Aorta (tissue), 5 donors: Measurements from ENCODE around the gene PDCD4. TPM values are rescaled to one million over a fixed set of nuclear protein-coding genes. Genes with fewer than 3 reads are reported as not detected.

Source experiments
- ATAC-seq: fragments of 200-7000 bp; cut with Tn5 transposase; one replicate; pipeline ENCODE4 v1.9.1; 2022; ENCODE audit warnings: moderate library complexity; ENCODE audit not compliant: low FRiP score
- DNase-seq, 2 donors: peaks; one replicate each; pipeline ENCODE4 v3.0.0-alpha.2; 2020
- H3K27ac ChIP-seq, 2 donors: one replicate each; pipeline ENCODE4 v1.5.1; 2013; ENCODE audit warnings: low read length in 2 of 2, mild to moderate bottlenecking in 2 of 2, moderate library complexity in 2 of 2, control low read depth in 1 of 2, inconsistent platforms in 1 of 2, low read depth in 1 of 2
- H3K27me3 ChIP-seq, 2 donors: one replicate each; pipeline ENCODE4 v1.6.1; 2013; ENCODE audit warnings: control low read depth in 1 of 2, low read length in 1 of 2, mild to moderate bottlenecking in 1 of 2, moderate library complexity in 1 of 2; ENCODE audit not compliant: insufficient read depth in 2 of 2, control insufficient read depth in 1 of 2
- H3K36me3 ChIP-seq, 2 donors: one replicate each; pipeline ENCODE4 v1.6.1; 2013; ENCODE audit warnings: control low read depth in 1 of 2, low read length in 1 of 2, mild to moderate bottlenecking in 1 of 2; ENCODE audit not compliant: insufficient read depth in 2 of 2, control insufficient read depth in 1 of 2
- H3K4me1 ChIP-seq, 2 donors: one replicate each; pipeline ENCODE4 v1.6.1; 2013; ENCODE audit warnings: low read length in 2 of 2, control low read depth in 1 of 2, mild to moderate bottlenecking in 1 of 2, moderate library complexity in 1 of 2; ENCODE audit not compliant: insufficient read depth in 2 of 2, control insufficient read depth in 1 of 2
- H3K4me3 ChIP-seq, 2 donors: one replicate each; pipeline ENCODE4 v1.5.1; 2013; ENCODE audit warnings: low read length in 2 of 2, control low read depth in 1 of 2, mild to moderate bottlenecking in 1 of 2
- H3K9me3 ChIP-seq: one replicate; pipeline ENCODE4 v1.6.1; 2013; ENCODE audit warnings: mild to moderate bottlenecking, low read length; ENCODE audit not compliant: control insufficient read depth
- WGBS, 2 donors: extraction: QIAGEN DNeasy Blood & Tissue Kit; methylation state at CpG; one replicate each; pipeline ENCODE4 v1.1.7; 2013; 5-methylcytosine and 5-hydroxymethylcytosine counted together
- intact Hi-C, 2 donors: fragments of 100-400 bp; cut with DNase I; formaldehyde crosslinking; loops; one replicate each; pipeline versions ENCODE4 v1.14.2 to v1.15.0; 2022
- polyA plus RNA-seq, 2 donors: library from polyadenylated mRNA; stranded (reverse); fragments of 200-250 nt; gene quantifications; one replicate each; pipeline ENCODE4 v1.2.3, GENCODE V29; 2013
- total RNA-seq, 2 donors: library from RNA; stranded (reverse); fragmentation: NEBNext Ultra II Directional; extraction: Animal tissue kit (Norgen Biotek cat#: 25700); gene quantifications; one replicate each; pipeline ENCODE4 v1.2.1, GENCODE V29; 2021
- donor health status: healthy with polysubstance abuse.
- donor health status: Bipolar disorder and iron deficiency.
- donor health status: DM: no; HTN: no; CAD: no.
- donor health status: DM: no; HTN: no; CAD: no.
- donor health status: DM: yes; HTN: yes; CAD: no.

The PDCD4 gene
- total and polyA plus RNA-seq, 4 donors, result 46.6 to 124 (median 78.6) TPM

DNA sequence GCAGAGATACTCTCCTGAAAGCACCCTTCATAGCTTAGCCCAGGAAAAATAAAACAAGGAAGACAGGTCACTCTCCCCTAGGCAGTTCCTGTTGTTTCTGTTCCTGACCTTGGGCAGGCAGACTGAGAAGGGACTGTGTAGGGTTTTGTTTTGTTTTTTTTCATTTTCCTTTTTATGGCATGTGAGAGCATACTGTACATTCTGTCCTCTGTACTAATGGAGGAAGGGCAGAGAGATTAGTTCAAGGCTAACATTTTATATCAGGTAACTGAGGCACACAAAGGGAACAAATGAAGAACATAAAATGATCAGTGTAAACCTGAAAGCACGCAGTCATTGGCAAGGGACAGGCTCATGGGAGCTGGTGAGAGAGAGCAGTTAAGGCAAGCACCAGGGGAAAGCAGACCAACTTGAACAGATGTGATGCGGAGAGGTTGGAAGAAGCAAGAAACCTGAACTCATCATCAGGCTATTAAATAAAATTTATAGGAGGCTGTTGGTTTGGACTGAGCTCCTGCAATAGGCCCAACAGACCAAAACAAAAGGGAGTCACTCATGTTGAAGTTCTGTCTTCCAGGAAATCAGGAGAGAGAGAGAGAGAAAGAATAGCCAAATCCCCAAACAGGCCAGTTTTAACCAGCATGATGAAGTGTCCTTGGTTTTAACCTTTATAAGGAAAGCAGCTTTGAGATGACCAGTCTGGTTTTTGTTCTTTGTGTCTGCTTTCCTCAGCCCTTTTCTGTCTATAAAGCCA lies 34.1 kb upstream of the PDCD4 start:
- H3K9me3 ChIP-seq, result no peaks in the 10 kb centered on the region
- WGBS, 2 donors, result 49 to 53% methylated on average over 2 of the region's 2 CpGs
- DNase-seq (no peak), ATAC-seq (no peak)
- intact Hi-C loops, result no loop called here
- H3K27ac ChIP-seq, result peak overlapping the region in 1 of 2 donors; percentile 55
- H3K36me3 ChIP-seq, result peaks cover 0 to 2% of the 10 kb centered on the region in 2 donors
- H3K4me1 ChIP-seq, result peaks cover 0 to 3% of the 10 kb centered on the region in 2 donors
- no peak overlapping the region for H3K4me3 ChIP-seq
- no peaks in the 10 kb centered on the region for H3K27me3 ChIP-seq

DNA sequence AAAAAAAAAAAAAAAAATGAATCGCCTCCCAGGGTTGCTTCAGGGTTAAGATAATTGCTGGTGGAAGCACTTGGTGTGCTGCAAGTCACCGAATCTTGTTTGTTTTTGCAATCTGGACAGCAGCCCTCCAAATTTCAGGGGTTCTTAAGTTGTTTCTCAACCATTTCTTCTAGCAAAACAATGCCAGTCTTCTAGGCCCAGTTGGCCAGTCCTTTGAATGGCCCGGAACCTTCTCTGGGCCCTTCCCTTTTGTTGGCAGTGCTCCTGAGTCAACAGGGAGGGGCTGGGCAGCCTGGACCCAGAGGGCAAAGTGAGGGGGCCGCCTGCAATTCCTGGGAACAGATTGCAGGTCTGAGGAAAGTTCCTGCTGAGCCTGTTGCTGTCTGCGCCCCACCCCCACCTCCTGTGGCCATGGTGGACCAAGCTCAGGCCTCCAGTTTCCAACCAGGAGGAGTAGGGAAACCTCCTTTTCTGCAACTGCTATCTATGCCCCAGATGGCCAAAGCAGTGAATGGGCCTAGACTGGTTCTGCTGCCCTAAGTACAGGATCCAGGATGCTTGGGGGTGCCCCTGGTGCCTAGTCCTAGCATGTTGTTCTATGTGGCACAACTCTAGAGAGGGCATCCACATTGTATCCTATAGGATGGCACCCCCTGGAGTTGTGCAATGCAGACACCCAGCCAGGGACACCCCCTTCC lies 31.4 kb upstream of the PDCD4 start:
- DNase-seq (peak in 1 of 2 donors; percentile 63), ATAC-seq (peak; percentile 42)
- Histone ChIP-seq H3K27me3 (no peaks in the 10 kb centered on the region), H3K27ac (no peak overlapping the region), H3K4me1 (no peaks in the 10 kb centered on the region), H3K36me3 (peaks cover 0 to 2% of the 10 kb centered on the region in 2 donors), H3K4me3 (no peak overlapping the region), H3K9me3 (no peaks in the 10 kb centered on the region)
- 38 to 39% methylated on average over 5 of the region's 5 CpGs for WGBS, 2 donors
- intact Hi-C loops, result no loop called here

DNA sequence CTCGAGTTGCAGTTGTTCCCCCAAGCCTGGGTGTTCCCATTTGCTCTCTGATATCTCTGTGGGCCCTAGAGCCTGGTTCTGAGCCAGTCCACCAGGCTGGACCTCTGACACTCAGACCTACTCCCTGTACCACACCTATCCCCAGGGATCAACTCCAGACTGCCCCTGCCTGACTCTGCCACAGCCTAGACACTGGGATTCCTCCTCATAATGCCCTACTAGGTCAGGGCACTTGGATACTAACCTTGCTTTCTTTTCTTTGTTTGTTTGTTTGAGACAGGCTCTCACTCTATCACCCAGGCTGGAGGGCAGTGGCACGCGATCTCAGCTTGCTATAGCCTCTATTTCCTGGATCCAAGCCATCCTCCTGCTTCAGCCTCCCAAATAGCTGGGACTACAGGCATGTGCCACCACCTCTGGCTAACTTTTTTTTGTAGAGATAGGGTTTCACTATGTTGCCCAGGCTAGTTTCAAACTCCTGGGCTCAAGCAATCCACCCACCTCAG lies 30.8 kb upstream of the PDCD4 start:
- Histone ChIP-seq H3K36me3 (peaks cover 0 to 2% of the 10 kb centered on the region in 2 donors), H3K27ac (no peak overlapping the region), H3K9me3 (no peaks in the 10 kb centered on the region), H3K4me3 (no peak overlapping the region), H3K27me3 (no peaks in the 10 kb centered on the region), H3K4me1 (no peaks in the 10 kb centered on the region)
- 80 to 92% methylated on average over 3 of the region's 3 CpGs for WGBS, 2 donors
- intact Hi-C loops, result no loop called here
- no peak for ATAC-seq
- no peak for DNase-seq

DNA sequence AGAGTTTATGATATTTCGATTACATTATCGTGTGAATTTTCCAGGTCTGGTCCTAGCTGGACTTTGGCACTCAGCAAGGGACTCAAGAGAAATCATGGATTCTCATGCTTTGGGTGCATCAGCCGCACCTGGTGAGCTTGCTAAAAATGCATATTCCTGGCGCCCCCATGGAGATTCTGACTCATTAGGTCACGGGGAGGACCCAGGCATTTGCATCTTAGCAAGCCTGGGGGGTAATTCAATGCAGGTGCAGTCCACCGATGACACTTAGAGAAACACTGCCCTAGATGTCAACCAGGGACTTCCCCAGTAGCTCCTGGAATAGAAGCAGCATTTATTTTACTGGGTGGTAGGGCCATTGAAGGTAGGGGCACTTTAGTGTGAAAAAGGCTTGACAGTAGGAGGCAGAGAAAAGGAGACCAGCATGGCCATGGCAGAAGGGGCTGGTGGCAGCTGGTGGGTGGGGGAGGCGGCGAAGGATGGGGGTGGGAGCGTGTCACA lies 29.9 kb upstream of the PDCD4 start:
- intact Hi-C loops, result no loop called here
- Histone ChIP-seq H3K4me3 (no peak overlapping the region), H3K36me3 (peaks cover 0 to 2% of the 10 kb centered on the region in 2 donors), H3K27ac (no peak overlapping the region), H3K27me3 (no peaks in the 10 kb centered on the region), H3K4me1 (no peaks in the 10 kb centered on the region), H3K9me3 (no peaks in the 10 kb centered on the region)
- no peak for DNase-seq
- WGBS, 2 donors, result 91 to 93% methylated on average over 9 of the region's 9 CpGs
- ATAC-seq, result no peak

DNA sequence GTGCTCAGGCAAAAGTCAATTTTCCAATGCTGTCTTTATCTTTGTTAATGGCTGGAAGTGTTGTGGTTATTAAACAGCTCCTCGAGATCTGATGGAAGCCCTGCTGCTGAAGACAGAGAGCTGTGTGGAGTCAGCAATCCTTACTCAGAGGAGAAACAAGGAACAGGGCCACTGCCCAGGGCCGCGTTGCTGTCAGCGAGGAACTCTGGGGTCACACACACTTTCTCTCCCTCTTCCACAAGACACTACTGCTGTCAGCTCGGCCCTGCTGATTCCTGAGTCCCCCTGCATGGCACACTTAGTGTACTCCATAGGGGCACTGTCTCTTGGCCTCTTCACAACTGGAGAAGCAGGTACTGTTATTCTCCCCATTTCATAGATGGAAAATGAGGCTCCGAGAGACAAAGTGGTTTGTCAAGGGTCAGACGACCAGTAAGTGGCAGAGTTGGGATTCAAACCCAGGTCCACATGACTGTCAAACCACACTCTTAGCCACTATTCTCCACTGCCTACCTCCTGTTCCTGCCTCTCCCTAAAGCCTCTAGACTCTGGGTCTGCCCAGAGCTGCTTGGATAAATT lies 29.3 kb upstream of the PDCD4 start:
- Histone ChIP-seq H3K9me3 (no peaks in the 10 kb centered on the region), H3K36me3 (peaks cover 0 to 2% of the 10 kb centered on the region in 2 donors), H3K27ac (no peak overlapping the region), H3K4me3 (no peak overlapping the region), H3K27me3 (no peaks in the 10 kb centered on the region), H3K4me1 (no peaks in the 10 kb centered on the region)
- ATAC-seq (no peak), DNase-seq (no peak)
- intact Hi-C loops, result no loop called here
- WGBS, 2 donors, result 66 to 83% methylated on average over 7 of the region's 7 CpGs

DNA sequence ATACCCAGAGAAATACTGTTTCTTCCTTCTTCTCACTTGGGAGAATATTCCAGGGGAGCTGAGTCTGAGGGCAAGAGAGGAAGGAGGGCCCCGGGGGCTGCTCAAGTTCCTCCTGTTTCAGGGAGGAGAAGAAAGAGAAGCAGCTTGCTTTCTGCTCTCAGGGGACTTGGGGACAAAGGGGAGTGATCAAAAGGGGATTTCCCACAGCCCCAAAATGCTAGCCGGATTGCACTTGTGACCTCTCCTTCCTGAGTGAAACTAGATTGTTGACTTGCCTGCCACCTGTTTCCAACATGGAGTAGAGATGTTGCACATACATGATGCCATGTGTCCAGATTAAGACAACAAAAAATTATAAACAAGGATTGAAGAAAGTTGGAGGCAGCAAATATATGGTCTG lies 28.7 kb upstream of the PDCD4 start:
- H3K4me3 ChIP-seq, result no peak overlapping the region
- H3K27ac ChIP-seq, result no peak overlapping the region
- no peaks in the 10 kb centered on the region for H3K9me3 ChIP-seq
- intact Hi-C loops, result no loop called here
- no peaks in the 10 kb centered on the region for H3K4me1 ChIP-seq
- 65 to 66% methylated on average over 2 of the region's 2 CpGs for WGBS, 2 donors
- H3K36me3 ChIP-seq, result peaks cover 0 to 2% of the 10 kb centered on the region in 2 donors
- DNase-seq (no peak), ATAC-seq (no peak)
- H3K27me3 ChIP-seq, result no peaks in the 10 kb centered on the region

DNA sequence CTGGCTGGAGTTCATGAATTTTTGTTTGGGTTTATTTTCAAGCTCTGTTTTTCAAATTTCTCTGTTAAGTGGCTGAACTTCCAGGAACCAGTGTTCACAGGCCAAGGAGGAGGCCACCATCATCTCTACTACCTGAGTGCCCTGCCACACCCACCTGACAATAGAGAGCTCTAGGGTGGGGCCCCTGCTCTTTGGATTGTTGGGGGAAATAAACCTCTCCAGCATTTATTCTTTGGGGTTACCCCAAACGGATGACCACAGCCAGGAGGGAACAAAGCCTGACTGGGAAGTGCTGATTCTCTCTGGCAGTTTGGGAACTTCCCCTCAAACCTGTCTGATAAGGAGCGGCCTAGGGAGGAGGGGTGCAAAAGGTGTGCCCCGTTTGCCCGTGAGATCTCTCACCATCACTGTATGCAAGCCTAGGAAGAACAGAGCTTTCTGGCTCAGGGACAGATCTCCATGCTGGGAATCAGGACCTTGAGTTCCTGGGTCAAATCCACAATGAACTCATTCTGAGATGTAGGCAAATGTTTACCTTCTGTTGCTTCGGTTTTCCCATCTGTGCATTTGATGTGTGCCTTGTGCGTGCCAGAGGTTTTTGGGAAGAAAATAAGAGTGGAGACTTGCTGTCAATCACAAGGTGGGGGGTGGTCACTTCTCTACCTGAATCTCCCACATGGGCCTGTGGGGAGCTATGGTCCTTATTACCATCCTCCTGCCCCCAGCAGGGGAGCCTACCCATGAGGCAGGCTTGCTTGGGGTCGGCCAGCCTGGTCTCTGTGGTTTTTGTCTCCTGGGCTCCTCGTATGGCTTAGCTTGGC lies 27.7 kb upstream of the PDCD4 start:
- no peak for DNase-seq
- Histone ChIP-seq H3K9me3 (no peaks in the 10 kb centered on the region), H3K4me1 (no peaks in the 10 kb centered on the region), H3K36me3 (peaks cover 0 to 2% of the 10 kb centered on the region in 2 donors), H3K27ac (no peak overlapping the region), H3K4me3 (no peak overlapping the region), H3K27me3 (no peaks in the 10 kb centered on the region)
- WGBS, 2 donors, result 81 to 83% methylated on average over 8 of the region's 8 CpGs
- no peak for ATAC-seq
- intact Hi-C loops, result no loop called here

DNA sequence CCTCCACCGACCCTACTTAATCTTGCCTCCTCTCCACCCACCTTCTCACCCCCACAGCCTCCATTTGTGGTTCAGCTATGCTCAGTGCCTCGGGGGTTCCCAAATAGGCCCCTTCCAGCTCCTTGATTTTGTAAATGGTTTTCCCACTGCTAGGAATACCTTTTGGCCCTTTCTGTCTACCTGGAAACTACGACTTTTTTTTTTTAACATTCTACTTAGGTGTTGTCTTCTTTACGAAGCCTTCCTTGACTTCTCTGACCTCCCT lies 27.2 kb upstream of the PDCD4 start:
- no peak overlapping the region for H3K27ac ChIP-seq
- intact Hi-C loops, result no loop called here
- no peaks in the 10 kb centered on the region for H3K4me1 ChIP-seq
- no peaks in the 10 kb centered on the region for H3K9me3 ChIP-seq
- DNase-seq, result no peak
- WGBS, 2 donors, result 89 to 94% methylated on average over 4 of the region's 4 CpGs
- ATAC-seq, result no peak
- H3K4me3 ChIP-seq, result no peak overlapping the region
- peaks cover 0 to 2% of the 10 kb centered on the region in 2 donors for H3K36me3 ChIP-seq
- no peaks in the 10 kb centered on the region for H3K27me3 ChIP-seq
